SK-N-SH (cell line): ENCODE measurements around the gene TIMM29. TPM values are rescaled to one million over a fixed set of nuclear protein-coding genes. Genes with fewer than 3 reads are reported as not detected.
A peak's percentile ranks its signal among the peaks of the same experiment; 100 is the strongest.

Experiments
- CTCF ChIA-PET: fragments of 300-600, 350-600 bp; formaldehyde crosslinking; extraction: SDS; loops from one replicate; lab custom pipeline; 2021; lab: Yijun Ruan, JAX
- POLR2A ChIA-PET: fragments of 350-600 bp; sonication (Branson Sonifier 250); formaldehyde crosslinking; extraction: SDS; loops from one replicate; lab custom pipeline; 2020; ENCODE audit warnings: antibody characterized with exemption, inconsistent platforms; lab: Yijun Ruan, JAX
- DNase-seq: peaks from one replicate; pipeline ENCODE4 v3.0.0; 2012
- H2AFZ ChIP-seq: fragments of 200-600 bp; sonication (generic); 2 replicates; pipeline ENCODE4 v1.8.1; 2016; ENCODE audit warnings: antibody characterized with exemption, mild to moderate bottlenecking, low read depth
- H3F3A ChIP-seq: fragments of 200-600 bp; sonication (generic); replicated peaks from 2 replicates; pipeline ENCODE3; 2016; ENCODE audit warnings: antibody characterized with exemption, mild to moderate bottlenecking; ENCODE audit not compliant: insufficient read depth
- H3K27ac ChIP-seq, 2 experiments: fragments of 200-500 bp in 1 of 2; fragments of 200-600 bp in 1 of 2; sonication (Bioruptor generic) in 1 of 2; sonication (generic), shearing (Covaris generic) in 1 of 2; 2 replicates each; pipeline versions ENCODE4 v1.5.1 to v1.6.1; 2014 to 2016; ENCODE audit warnings: low read depth in 2 of 2, inconsistent platforms in 1 of 2, low read length in 1 of 2, mild to moderate bottlenecking in 1 of 2, mixed read lengths in 1 of 2
- H3K27me3 ChIP-seq: fragments of 200-600 bp; sonication (generic), shearing (Covaris generic); 2 replicates; pipeline ENCODE4 v1.6.1; 2016; ENCODE audit warnings: mixed run types; ENCODE audit not compliant: insufficient read depth
- H3K36me3 ChIP-seq, 2 experiments: fragments of 200-500 bp in 1 of 2; fragments of 200-600 bp in 1 of 2; sonication (Bioruptor generic) in 1 of 2; sonication (generic) in 1 of 2; replicated peaks in 1 of 2; 2 replicates each; pipeline versions ENCODE3 to v1.5.1; 2014 to 2016; ENCODE audit warnings: low read length in 1 of 2, mild to moderate bottlenecking in 1 of 2; ENCODE audit not compliant: insufficient read depth in 2 of 2, control insufficient read depth in 1 of 2
- H3K4me1 ChIP-seq, 2 experiments: fragments of 200-500 bp in 1 of 2; fragments of 200-600 bp in 1 of 2; sonication (Bioruptor generic) in 1 of 2; sonication (generic), shearing (Covaris generic) in 1 of 2; 2 replicates each; pipeline versions ENCODE4 v1.5.1 to v1.6.1; 2014 to 2016; ENCODE audit warnings: low read depth in 1 of 2, low read length in 1 of 2, mixed run types in 1 of 2; ENCODE audit not compliant: insufficient read depth in 2 of 2, control insufficient read depth in 1 of 2
- H3K4me2 ChIP-seq: fragments of 200-600 bp; sonication (generic), shearing (Covaris generic); 2 replicates; pipeline ENCODE4 v1.6.1; 2017; ENCODE audit warnings: mixed run types
- H3K4me3 ChIP-seq, 2 experiments: fragments of 200-500 bp in 1 of 2; fragments of 200-600 bp in 1 of 2; sonication (Bioruptor generic) in 1 of 2; sonication (generic), shearing (Covaris generic) in 1 of 2; 2 replicates each; pipeline versions ENCODE4 v1.5.1 to v1.8.1; 2014 to 2016; ENCODE audit warnings: low read depth in 2 of 2, inconsistent platforms in 1 of 2, low read length in 1 of 2, mild to moderate bottlenecking in 1 of 2, mixed read lengths in 1 of 2, moderate library complexity in 1 of 2
- H3K79me2 ChIP-seq: fragments of 200-600 bp; sonication (generic); 2 replicates; pipeline ENCODE4 v1.8.1; 2017; ENCODE audit warnings: mild to moderate bottlenecking; ENCODE audit not compliant: insufficient read depth
- H3K9ac ChIP-seq: fragments of 200-600 bp; sonication (generic); 2 replicates; pipeline ENCODE4 v1.6.1; 2017; ENCODE audit warnings: mixed run types
- H3K9me2 ChIP-seq: fragments of 200-600 bp; sonication (generic); 2 replicates; pipeline ENCODE4 v1.6.1; 2017; ENCODE audit warnings: mixed run types
- H3K9me3 ChIP-seq: fragments of 200-600 bp; sonication (generic); 2 replicates; pipeline ENCODE4 v1.6.1; 2017; ENCODE audit warnings: mixed run types, mild to moderate bottlenecking, moderate library complexity
- H4K20me1 ChIP-seq: fragments of 200-600 bp; sonication (generic); 2 replicates; pipeline ENCODE4 v1.6.1; 2017; ENCODE audit warnings: mild to moderate bottlenecking, mixed run types; ENCODE audit not compliant: insufficient read depth
- FOXJ3 ChIP-seq: sonication (generic); formaldehyde crosslinking; IDR thresholded peaks from 2 replicates; pipeline ENCODE4 v1.5.1; 2020; ENCODE audit warnings: mild to moderate bottlenecking, missing genetic modification reagents
- JUND ChIP-seq: IDR thresholded peaks from 2 replicates; pipeline ENCODE4 v1.4.0; 2012
- MEF2A ChIP-seq: IDR thresholded peaks from 2 replicates; pipeline ENCODE4 v1.4.0; 2012; ENCODE audit warnings: low read depth, borderline replicate concordance
- MXI1 ChIP-seq: IDR thresholded peaks from 2 replicates; pipeline ENCODE4 v1.6.1; 2012; ENCODE audit warnings: mild to moderate bottlenecking, low read depth, low read length, improper control_type of control experiment
- NRF1 ChIP-seq: IDR thresholded peaks from 2 replicates; pipeline ENCODE4 v1.6.1; 2012; ENCODE audit warnings: low read depth, mild to moderate bottlenecking, low read length
- POLR2AphosphoS5 ChIP-seq: IDR thresholded peaks from 2 replicates; pipeline ENCODE4 v1.6.1; 2012; ENCODE audit warnings: low read depth, low read length
- RCOR1 ChIP-seq: fragments of 150-350 bp; IDR thresholded peaks from 2 replicates; pipeline ENCODE4 v1.6.1; 2017; ENCODE audit warnings: antibody characterized with exemption, low read length
- RXRA ChIP-seq: IDR thresholded peaks from 2 replicates; pipeline ENCODE4 v1.4.0; 2012; ENCODE audit warnings: low read depth, mild to moderate bottlenecking, borderline replicate concordance
- SIN3A ChIP-seq: IDR thresholded peaks from 2 replicates; pipeline ENCODE4 v1.6.1; 2012; ENCODE audit warnings: low read depth, mild to moderate bottlenecking, low read length, moderate library complexity, borderline replicate concordance
- SMC3 ChIP-seq: IDR thresholded peaks from 2 replicates; pipeline ENCODE4 v1.6.1; 2012; ENCODE audit warnings: low read depth, low read length, improper control_type of control experiment
- TAF1 ChIP-seq: IDR thresholded peaks from 2 replicates; pipeline ENCODE4 v1.6.1; 2012; ENCODE audit warnings: low read depth, mild to moderate bottlenecking, low read length, moderate library complexity, borderline replicate concordance
- USF1 ChIP-seq: IDR thresholded peaks from 2 replicates; pipeline ENCODE4 v1.4.0; 2012; ENCODE audit warnings: low read depth, borderline replicate concordance
- USF2 ChIP-seq: fragments of 150-350 bp; IDR thresholded peaks from 2 replicates; pipeline ENCODE4 v1.6.1; 2017; ENCODE audit warnings: antibody characterized with exemption, low read length, low read depth, borderline replicate concordance
- WGBS: methylation state at CpG from one replicate; pipeline ENCODE4 v1.1.6; 2017; ENCODE audit warnings: low lambda C conversion rate; 5-methylcytosine and 5-hydroxymethylcytosine counted together
- polyA plus RNA-seq, 3 experiments: library from polyadenylated mRNA; depleted of rRNA; stranded (reverse); fragments of >200 nt; gene quantifications; 2 replicates each; pipeline ENCODE4 v1.2.3, GENCODE V29; 2012
- TF ChIP-seq, protein P1 (sequence below): IDR thresholded peaks from 2 replicates; pipeline ENCODE4; 2012
- TF ChIP-seq, protein P2 (sequence below): fragments of 200-600 bp; sonication (generic); IDR thresholded peaks from 2 replicates; pipeline ENCODE4 v1.6.1; 2017; ENCODE audit warnings: antibody characterized with exemption, mild to moderate bottlenecking, moderate library complexity
- TF ChIP-seq, protein P3 (sequence below): IDR thresholded peaks from 2 replicates; pipeline ENCODE4 v1.4.0; 2012; ENCODE audit warnings: low read depth

TIMM29 gene
- polyA plus RNA-seq, 1 of the 3 experiments (the other 2 are of a cell fraction), result 12.5 TPM

GRCh38 chr19:10885201-10886169 is 43.1 kb upstream of the TIMM29 start:
- ChIA-PET CTCF (interaction anchor here (0.8 to 2.2 kb wide), 2 partner anchors 13 to 51 kb away, joined by 3 to 4 read pairs; no protein-coding TSS in a partner anchor), POLR2A (interaction anchor here (0.6 kb wide), 1 partner anchor 283 kb away, joined by 3 read pairs; no protein-coding TSS in a partner anchor)
- Histone ChIP-seq H3K9ac (no peak overlapping the region), H3F3A (peaks cover 10% of the 10 kb centered on the region), H3K4me2 (0 out of 2 replicates have a peak overlapping the region, but pooled peaks have one; percentile 33), H4K20me1 (peaks cover 41% of the 10 kb centered on the region), H3K9me3 (no peaks in the 10 kb centered on the region), H3K9me2 (no peaks in the 10 kb centered on the region), H3K36me3 (no peaks in the 10 kb centered on the region), H2AFZ (no peak overlapping the region), H3K4me1 (peaks cover 9 to 41% of the 10 kb centered on the region in 2 experiments; a peak in 2 of 4 replicates), H3K4me3 (no peak overlapping the region), H3K27ac (peak overlapping the region in 1 of 2 experiments; percentile 69; a peak in 2 of 4 replicates), H3K27me3 (no peaks in the 10 kb centered on the region), H3K79me2 (peaks cover 99% of the 10 kb centered on the region)
- no peak for DNase-seq
- TF ChIP-seq NRF1 (no peak), TAF1 (no peak), SIN3A (no peak), RXRA (no peak), RCOR1 (no peak), POLR2AphosphoS5 (no peak)
- TF ChIP-seq, protein P1, sequence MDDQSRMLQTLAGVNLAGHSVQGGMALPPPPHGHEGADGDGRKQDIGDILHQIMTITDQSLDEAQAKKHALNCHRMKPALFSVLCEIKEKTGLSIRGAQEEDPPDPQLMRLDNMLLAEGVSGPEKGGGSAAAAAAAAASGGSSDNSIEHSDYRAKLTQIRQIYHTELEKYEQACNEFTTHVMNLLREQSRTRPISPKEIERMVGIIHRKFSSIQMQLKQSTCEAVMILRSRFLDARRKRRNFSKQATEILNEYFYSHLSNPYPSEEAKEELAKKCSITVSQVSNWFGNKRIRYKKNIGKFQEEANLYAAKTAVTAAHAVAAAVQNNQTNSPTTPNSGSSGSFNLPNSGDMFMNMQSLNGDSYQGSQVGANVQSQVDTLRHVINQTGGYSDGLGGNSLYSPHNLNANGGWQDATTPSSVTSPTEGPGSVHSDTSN, result no peak
- TF ChIP-seq, protein P2, sequence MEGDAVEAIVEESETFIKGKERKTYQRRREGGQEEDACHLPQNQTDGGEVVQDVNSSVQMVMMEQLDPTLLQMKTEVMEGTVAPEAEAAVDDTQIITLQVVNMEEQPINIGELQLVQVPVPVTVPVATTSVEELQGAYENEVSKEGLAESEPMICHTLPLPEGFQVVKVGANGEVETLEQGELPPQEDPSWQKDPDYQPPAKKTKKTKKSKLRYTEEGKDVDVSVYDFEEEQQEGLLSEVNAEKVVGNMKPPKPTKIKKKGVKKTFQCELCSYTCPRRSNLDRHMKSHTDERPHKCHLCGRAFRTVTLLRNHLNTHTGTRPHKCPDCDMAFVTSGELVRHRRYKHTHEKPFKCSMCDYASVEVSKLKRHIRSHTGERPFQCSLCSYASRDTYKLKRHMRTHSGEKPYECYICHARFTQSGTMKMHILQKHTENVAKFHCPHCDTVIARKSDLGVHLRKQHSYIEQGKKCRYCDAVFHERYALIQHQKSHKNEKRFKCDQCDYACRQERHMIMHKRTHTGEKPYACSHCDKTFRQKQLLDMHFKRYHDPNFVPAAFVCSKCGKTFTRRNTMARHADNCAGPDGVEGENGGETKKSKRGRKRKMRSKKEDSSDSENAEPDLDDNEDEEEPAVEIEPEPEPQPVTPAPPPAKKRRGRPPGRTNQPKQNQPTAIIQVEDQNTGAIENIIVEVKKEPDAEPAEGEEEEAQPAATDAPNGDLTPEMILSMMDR, result no peak
- WGBS, result 92% methylated on average over 19 of the region's 20 CpGs

DNA sequence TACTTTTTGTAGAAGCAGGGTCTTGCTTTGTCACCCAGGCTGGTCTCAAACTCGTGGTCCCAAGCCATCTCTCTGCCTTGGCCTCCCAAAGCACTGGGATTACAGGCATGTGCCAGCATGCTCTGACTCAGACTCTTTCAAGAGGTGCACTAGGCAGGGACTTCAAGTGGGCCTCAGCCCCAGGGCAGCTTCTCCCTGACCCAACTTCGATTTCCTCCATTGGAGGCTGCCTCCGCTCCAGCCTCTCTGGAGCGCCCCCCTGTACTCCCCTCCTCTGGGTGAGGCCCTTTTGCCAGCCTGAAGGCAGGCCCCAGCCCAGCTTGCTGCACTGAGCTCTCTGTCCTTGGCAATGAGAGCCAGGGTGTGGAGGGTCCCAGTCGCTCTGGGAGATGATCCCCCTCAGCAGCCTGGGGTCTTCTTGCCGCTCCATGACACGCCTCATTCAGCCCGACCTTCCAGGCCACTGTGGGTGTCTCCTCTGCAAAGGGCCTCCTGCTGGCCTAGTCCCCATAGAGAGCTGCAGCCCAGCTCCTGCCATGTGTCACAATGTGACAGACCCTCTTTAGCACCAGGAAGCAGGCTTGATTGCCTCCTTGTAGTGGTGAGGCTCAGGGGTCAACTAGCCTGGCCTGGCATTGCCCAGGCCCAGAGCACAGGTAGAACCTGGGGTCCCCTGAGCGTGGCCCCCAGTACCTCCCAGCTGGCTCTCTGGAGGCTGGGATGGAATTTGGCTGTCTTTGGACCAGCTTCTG is 40.8 kb upstream of the TIMM29 start:
- POLR2A ChIA-PET, result interaction anchor here (0.6 to 1.4 kb wide), 5 partner anchors 9 to 52 kb away, joined by 3 to 4 read pairs (median 4); partner anchors contain the start of gene TMED1

More for the DNA sequence above, 40.8 kb upstream of the TIMM29 start:
- Histone ChIP-seq H3K79me2 (peaks cover 94% of the 10 kb centered on the region), H3K27ac (peak overlapping the region in 1 of 2 experiments; percentile 45; a peak in 2 of 4 replicates), H4K20me1 (peaks cover 32% of the 10 kb centered on the region), H2AFZ (no peak overlapping the region), H3K4me2 (no peak overlapping the region), H3K4me3 (no peak overlapping the region), H3K4me1 (peaks cover 9 to 28% of the 10 kb centered on the region in 2 experiments; a peak in 2 of 4 replicates), H3K9ac (no peak overlapping the region), H3K9me3 (no peaks in the 10 kb centered on the region), H3K27me3 (no peaks in the 10 kb centered on the region), H3F3A (peaks cover 10% of the 10 kb centered on the region), H3K9me2 (no peaks in the 10 kb centered on the region), H3K36me3 (no peaks in the 10 kb centered on the region)
- 88% methylated on average over 8 of the region's 9 CpGs for WGBS
- CTCF ChIA-PET, result interaction anchor here (1.1 to 2.9 kb wide), 13 partner anchors 8 to 346 kb away, joined by 3 to 23 read pairs (median 5); partner anchors contain the start of gene DNM2
- no peak for DNase-seq
- no peak for TF ChIP-seq SMC3
- no peak for TF ChIP-seq USF2
- TF ChIP-seq USF1, result no peak
- TF ChIP-seq MXI1, result no peak; the same call in 1 of the 2 replicates
- TF ChIP-seq, protein P3, sequence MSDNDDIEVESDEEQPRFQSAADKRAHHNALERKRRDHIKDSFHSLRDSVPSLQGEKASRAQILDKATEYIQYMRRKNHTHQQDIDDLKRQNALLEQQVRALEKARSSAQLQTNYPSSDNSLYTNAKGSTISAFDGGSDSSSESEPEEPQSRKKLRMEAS, result no peak
- no peak for TF ChIP-seq JUND
- no peak for TF ChIP-seq FOXJ3 (CRISPR knock-in tag)
- TF ChIP-seq MEF2A, result no peak
- no peak for TF ChIP-seq RXRA
